Parathyroid adenoma (tissue), 2 donors: ENCODE data around the gene STK11IP.

Experiments
- H2AFZ ChIP-seq: fragments of 300-600 bp; sonication (generic); one replicate; pipeline ENCODE4 v1.7.0; 2017; ENCODE audit warnings: antibody characterized with exemption, mild to moderate bottlenecking
- H3K27ac ChIP-seq: fragments of 300-600 bp; sonication (generic); one replicate; pipeline ENCODE4 v1.7.0; 2017
- H3K27me3 ChIP-seq: fragments of 300-600 bp; sonication (generic); one replicate; pipeline ENCODE4 v1.7.0; 2017; ENCODE audit warnings: low read length; ENCODE audit not compliant: control insufficient read depth, insufficient read depth
- H3K36me3 ChIP-seq: fragments of 300-600 bp; sonication (generic); one replicate; pipeline ENCODE4 v1.7.0; 2017; ENCODE audit warnings: low read length; ENCODE audit not compliant: control insufficient read depth, insufficient read depth
- H3K4me1 ChIP-seq: fragments of 300-600 bp; sonication (generic); one replicate; pipeline ENCODE4 v1.7.0; 2017; ENCODE audit warnings: control low read depth
- H3K4me2 ChIP-seq: fragments of 300-600 bp; sonication (generic); one replicate; pipeline ENCODE4 v1.7.0; 2017; ENCODE audit warnings: low read length
- H3K4me3 ChIP-seq: fragments of 300-600 bp; sonication (generic); one replicate; pipeline ENCODE4 v1.7.0; 2017; ENCODE audit warnings: low read depth, low read length
- H3K79me2 ChIP-seq: fragments of 300-600 bp; sonication (generic); one replicate; pipeline ENCODE4 v1.7.0; 2017; ENCODE audit warnings: control low read depth
- H3K9ac ChIP-seq: fragments of 300-600 bp; sonication (generic); one replicate; pipeline ENCODE4 v1.7.0; 2017; ENCODE audit warnings: mild to moderate bottlenecking
- H3K9me3 ChIP-seq: fragments of 300-600 bp; sonication (generic); one replicate; pipeline ENCODE4 v1.7.0; 2017; ENCODE audit warnings: low read length; ENCODE audit not compliant: control insufficient read depth
- CTCF ChIP-seq: fragments of 300-600 bp; sonication (generic); IDR thresholded peaks from one replicate; pipeline ENCODE4 v1.7.0; 2017; ENCODE audit warnings: antibody characterized with exemption, mild to moderate bottlenecking
- donor health status: primary hyperparathyroidism.

The STK11IP gene

GRCh38 chr2:219567791-219568361 is 29.8 kb upstream of the STK11IP start:
- H3K36me3 ChIP-seq, result no peaks in the 10 kb centered on the region
- no peak overlapping the region for H3K9ac ChIP-seq
- H3K4me1 ChIP-seq, result peaks cover 2% of the 10 kb centered on the region
- H3K27me3 ChIP-seq, result no peaks in the 10 kb centered on the region
- no peak overlapping the region for H3K27ac ChIP-seq
- TF ChIP-seq CTCF, result no peak
- no peaks in the 10 kb centered on the region for H3K9me3 ChIP-seq
- no peak overlapping the region for H3K4me3 ChIP-seq
- H3K79me2 ChIP-seq, result no peaks in the 10 kb centered on the region
- H3K4me2 ChIP-seq, result no peak overlapping the region
- no peak overlapping the region for H2AFZ ChIP-seq

- Histone ChIP-seq H3K9me3 (no peaks in the 10 kb centered on the region), H3K4me3 (no peak overlapping the region), H3K79me2 (no peaks in the 10 kb centered on the region), H3K27me3 (no peaks in the 10 kb centered on the region), H3K36me3 (no peaks in the 10 kb centered on the region), H3K27ac (no peak overlapping the region), H3K4me1 (peaks cover 2% of the 10 kb centered on the region), H3K9ac (no peak overlapping the region), H3K4me2 (no peak overlapping the region), H2AFZ (no peak overlapping the region)
- TF ChIP-seq CTCF, result no peak
Measured at GRCh38 chr2:219569041-219569440, 28.6 kb upstream of the STK11IP start.

GRCh38 chr2:219569635-219570034 is 28.0 kb upstream of the STK11IP start:
- Histone ChIP-seq H3K4me1 (peaks cover 2% of the 10 kb centered on the region), H3K27me3 (no peaks in the 10 kb centered on the region), H3K4me2 (peak overlapping the region; percentile 83), H3K79me2 (no peaks in the 10 kb centered on the region), H2AFZ (no peak overlapping the region), H3K36me3 (no peaks in the 10 kb centered on the region), H3K9ac (no peak overlapping the region), H3K4me3 (no peak overlapping the region), H3K9me3 (no peaks in the 10 kb centered on the region), H3K27ac (no peak overlapping the region)
- TF ChIP-seq CTCF, result no peak

- Histone ChIP-seq H3K36me3 (no peaks in the 10 kb centered on the region), H3K79me2 (no peaks in the 10 kb centered on the region), H3K4me1 (peaks cover 2% of the 10 kb centered on the region), H3K9ac (no peak overlapping the region), H3K27me3 (no peaks in the 10 kb centered on the region), H3K4me2 (peak overlapping the region; percentile 83), H3K4me3 (peak overlapping the region; percentile 66), H2AFZ (peak overlapping the region; percentile 100), H3K9me3 (no peaks in the 10 kb centered on the region), H3K27ac (no peak overlapping the region)
- peak; percentile 12 for TF ChIP-seq CTCF
Measured at GRCh38 chr2:219570194-219570923, 27.3 kb upstream of the STK11IP start.

- H3K36me3 ChIP-seq, result no peaks in the 10 kb centered on the region
- no peaks in the 10 kb centered on the region for H3K79me2 ChIP-seq
- no peak for TF ChIP-seq CTCF
- H3K27ac ChIP-seq, result peak overlapping the region; percentile 67
- peak overlapping the region; percentile 100 for H2AFZ ChIP-seq
- H3K9me3 ChIP-seq, result no peaks in the 10 kb centered on the region
- peak overlapping the region; percentile 66 for H3K4me3 ChIP-seq
- H3K4me1 ChIP-seq, result peaks cover 2% of the 10 kb centered on the region
- no peaks in the 10 kb centered on the region for H3K27me3 ChIP-seq
- peak overlapping the region; percentile 83 for H3K4me2 ChIP-seq
- H3K9ac ChIP-seq, result no peak overlapping the region
Measured at GRCh38 chr2:219570924-219571310, 26.7 kb upstream of the STK11IP start.
